ENCODE data around the gene C3orf22.

The C3orf22 gene

GRCh38 chr3:126527455-126528211 lies 31.1 kb downstream of the C3orf22 start:
- no peak for DNase-seq (ENCODE audit: low read depth, low spot score)

GRCh38 chr3:126527006-126527405 lies 31.7 kb downstream of the C3orf22 start:
- DNase-seq (ENCODE audit: low read depth, low spot score): no peak

- no peak for DNase-seq (ENCODE audit: low read depth, low spot score)
Measured at GRCh38 chr3:126526668-126527005, 32.1 kb downstream of the C3orf22 start.

DNA sequence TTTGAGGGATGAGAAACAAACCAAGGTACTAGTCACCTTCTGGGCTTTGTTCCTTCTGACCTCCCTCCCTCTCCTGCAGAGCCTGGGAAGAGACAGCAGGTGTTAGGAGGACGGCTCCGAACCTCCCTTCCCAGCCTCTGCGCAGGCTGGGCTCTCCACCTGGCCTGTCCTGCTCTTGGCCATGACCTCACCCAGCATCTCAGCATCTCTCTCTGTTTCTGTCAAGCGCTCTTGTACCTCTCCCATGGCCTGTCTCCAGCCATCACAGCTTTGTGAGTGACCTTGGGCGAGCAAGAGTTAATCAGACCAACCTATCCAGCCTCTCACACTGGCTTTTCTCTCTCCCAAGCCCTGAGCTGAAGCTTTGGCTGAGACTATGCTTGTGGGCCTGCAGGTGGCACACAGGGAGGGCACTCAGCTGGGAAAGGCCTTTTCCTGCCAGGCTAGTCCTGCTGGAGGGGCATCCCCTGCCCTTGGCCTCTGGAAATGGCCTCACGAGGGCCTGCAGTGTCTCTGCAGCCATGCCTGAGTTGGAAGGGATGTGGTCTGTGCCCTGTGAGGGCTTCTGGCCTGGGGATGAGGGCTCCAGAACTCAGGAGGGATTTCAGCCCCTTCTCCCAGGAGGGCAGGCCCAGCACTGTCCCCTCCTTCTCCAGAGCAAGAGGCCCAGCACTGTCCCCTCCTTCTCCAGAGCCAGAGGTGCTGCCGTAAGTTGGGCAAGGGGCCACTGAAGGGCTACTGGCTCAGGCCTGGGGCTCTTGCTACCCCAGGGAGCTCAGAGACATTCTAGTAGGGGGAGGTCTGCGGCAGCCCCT lies 32.7 kb downstream of the C3orf22 start:
- no peak for DNase-seq (ENCODE audit: low read depth, low spot score)

GRCh38 chr3:126525091-126525852 lies 33.5 kb downstream of the C3orf22 start:
- no peak for DNase-seq (ENCODE audit: low read depth, low spot score)

- no peak for DNase-seq (ENCODE audit: low read depth, low spot score)
Measured at GRCh38 chr3:126524429-126524988, 34.2 kb downstream of the C3orf22 start.

GRCh38 chr3:126523745-126524428 lies 34.8 kb downstream of the C3orf22 start, which contains the start of gene CHST13:
Gene CHST13 (plus strand): TSS chr3:126524155. CDS start chr3:126524333, 178 bp downstream.
- DNase-seq (ENCODE audit: low read depth, low spot score): no peak

- no peak for DNase-seq (ENCODE audit: low read depth, low spot score)
Measured at GRCh38 chr3:126522363-126522788, 36.4 kb downstream of the C3orf22 start.

GRCh38 chr3:126521122-126521891 lies 37.4 kb downstream of the C3orf22 start:
- no peak for DNase-seq (ENCODE audit: low read depth, low spot score)

DNA sequence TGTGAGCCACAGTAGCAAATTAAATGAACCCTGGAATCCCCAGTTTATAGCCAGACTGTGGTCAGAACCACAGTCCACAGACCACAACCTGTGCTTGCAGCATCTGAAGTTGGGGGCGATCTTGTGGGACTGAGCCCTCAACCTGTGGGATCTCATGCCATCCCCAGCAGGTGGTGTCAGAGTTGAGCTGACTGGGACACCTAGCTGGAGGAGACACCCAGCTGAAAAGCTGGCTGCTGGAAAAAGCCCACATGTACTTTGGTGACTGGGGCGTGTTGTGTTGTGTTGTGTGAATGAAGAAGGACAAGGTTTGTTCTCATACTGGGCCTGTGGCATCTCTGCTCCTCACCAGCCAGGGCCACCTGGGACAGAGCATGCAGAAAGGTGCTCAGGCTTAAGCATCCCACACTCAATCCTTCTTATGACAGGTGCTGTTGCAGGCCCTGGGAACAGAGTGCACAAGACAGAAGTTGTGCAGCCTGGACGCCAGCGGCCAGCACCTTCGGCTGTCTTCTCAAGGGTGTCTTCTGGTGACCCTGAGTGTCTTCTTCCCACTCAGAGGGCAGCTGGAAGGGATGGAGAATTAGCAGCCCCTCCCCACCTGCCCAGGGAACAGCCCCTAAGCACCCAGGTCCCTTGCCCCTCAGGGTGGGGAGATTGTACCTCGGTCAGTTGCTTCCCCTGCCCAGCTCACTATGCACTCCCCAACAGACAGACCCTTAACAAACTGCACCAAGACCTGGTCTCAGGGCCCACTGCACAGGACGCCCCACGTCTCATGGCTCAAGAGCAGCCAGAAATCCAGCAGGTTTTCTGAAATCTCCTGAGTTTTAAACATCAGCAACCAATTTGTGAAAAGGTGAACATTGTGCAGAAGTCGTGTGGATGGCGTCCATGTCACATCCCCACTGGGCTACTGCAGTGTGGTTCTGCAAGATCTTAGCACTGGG lies 39.0 kb downstream of the C3orf22 start:
- DNase-seq (ENCODE audit: low read depth, low spot score): no peak

DNA sequence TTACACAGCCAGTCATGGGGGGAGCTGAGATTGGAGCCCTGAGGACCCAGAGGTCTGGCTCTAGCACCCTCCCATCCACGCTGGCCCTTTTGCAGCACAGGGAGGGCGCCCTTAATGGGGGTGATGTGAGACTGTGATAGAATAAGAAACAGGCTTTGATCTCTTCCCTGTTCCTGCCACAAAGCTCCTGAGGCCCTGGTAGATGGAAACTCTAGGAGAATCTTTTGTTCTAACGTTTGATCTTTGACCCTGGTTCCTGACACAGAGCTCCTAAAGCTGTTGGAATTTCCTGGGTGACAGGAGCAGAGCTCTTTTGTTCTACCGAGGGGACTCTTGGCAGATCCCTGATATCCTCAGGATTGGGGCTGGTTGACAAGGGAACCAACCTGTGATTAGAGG lies 40.0 kb downstream of the C3orf22 start:
- DNase-seq (ENCODE audit: low read depth, low spot score): no peak

DNA sequence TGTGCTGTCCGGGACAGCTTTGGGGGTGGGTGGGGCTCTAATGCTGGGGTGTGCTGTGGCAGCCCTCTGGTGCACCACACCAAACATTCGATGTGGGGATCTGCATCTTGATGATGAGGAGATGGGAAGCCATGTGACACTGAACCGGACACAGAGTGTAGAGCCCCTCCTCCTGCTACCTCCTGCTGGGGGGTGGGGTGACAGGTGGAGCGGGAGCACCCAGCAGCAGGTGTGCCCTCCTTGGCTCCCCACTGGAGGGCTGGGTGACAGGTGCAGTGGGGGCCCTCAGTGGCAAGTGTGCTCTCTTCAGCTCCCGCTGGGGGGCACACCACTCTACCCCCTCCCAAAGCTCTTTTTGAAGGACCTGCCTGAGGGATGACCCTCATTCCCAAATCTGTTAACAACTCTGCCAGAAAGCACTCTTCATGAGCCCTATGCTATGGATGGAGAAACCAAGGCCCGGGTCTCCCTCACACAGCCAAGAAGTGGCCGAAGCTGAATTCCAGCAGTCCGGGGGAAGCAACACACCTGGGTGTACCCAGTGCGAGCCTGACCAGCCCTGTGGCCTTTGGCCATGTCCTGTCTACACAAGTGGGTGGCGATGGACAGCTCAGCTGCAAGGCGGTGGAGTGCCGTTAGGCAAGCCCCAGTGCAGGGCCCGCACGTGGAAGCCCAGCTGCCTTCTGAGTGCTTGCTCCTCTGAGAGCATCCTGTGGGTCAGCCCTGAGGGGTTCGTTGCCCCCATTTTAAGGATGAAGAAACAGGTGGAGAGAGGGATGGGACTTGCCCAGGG lies 40.5 kb downstream of the C3orf22 start:
- DNase-seq (ENCODE audit: low read depth, low spot score): no peak

DNA sequence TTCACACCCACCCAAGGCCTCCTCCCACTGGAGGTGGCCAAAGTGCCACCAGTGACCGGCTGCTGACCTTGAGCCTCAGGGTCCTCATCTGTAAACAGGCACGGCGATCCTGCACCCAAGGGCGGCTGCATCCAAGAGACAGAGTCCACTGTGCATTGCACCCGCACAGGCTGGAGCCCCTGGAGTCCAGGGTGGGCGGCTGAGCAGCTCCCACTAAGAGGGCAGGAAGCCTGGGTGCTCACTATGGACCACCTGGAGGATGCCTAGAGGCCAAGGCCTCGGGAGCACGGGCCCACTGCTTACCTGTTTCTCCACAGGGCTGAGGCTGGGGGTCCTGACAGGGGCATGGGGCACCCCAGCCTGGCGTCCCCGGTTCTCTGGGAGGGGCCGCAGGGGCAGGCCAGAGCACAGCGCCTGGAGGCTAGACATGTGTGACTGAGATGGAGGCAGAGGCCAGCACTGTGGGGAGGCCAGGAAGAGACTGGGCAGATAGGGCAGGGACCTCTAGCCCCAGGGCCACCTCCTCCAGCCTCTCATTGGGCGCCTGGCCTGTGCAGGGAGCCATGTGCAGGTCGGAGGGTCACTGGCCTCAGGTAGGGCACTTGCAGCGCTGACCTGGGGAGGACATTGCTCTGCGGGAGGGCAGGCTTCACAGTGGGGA lies 41.3 kb downstream of the C3orf22 start, which contains the start of gene UROC1:
Gene UROC1, minus strand, starts transcription at position 483 of the 661 bp plus-strand sequence. Its CDS starts 54 bp downstream, at position 429.
- no peak for DNase-seq (ENCODE audit: low read depth, low spot score)

DNA sequence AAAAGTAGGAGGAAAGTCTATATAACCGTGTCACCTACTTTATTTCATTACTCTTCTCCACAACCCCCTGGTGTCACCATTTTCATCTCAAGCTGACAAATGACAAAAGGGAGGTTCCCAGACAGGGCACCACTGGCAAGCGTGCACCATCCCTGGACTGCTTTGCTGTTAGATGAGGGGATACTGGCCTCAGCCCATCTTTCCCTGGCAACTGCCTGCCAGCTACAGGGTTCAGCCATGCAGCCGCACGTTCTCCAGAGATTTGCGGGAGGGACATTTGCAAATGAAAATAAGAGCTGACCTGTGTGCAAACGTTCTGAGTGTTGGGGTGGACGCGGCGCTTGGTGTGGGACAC lies 41.8 kb downstream of the C3orf22 start:
- no peak for DNase-seq (ENCODE audit: low read depth, low spot score)

DNA sequence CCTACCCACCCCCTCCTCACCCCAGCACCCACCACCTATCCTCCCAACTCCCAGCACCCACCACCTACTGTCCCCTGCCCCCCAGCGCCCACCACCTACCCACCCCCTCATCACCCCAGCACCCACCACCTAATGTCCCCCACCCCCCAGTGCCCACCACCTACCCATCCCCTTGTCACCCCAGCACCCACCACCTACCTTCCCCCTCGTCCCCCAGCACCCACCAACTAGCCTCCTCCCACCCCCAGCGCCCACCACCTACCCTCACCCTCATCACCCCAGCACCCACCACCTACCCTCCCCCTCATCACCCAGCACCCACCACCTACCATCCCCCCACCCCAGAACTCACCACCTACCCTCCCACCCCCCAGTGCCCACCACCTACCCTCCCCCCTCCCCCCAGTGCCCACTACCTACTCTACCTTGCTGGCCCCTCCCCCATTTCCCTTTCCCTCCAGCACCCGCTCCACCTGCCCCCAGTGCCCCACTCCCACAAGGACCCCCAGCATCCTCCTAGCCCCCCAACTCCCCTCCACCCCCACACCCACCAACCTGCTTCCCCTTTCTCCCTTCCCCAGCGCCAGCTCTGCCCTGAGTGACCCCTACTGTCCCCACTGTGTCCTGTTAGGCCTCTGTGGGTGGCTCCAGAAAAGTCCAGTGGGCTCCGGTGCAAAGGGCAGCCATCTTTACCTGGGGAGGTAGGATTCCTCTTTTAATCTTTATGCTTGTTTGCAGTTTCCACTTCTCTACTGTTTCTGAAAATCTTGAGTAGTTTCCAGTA lies 42.4 kb downstream of the C3orf22 start:
- no peak for DNase-seq (ENCODE audit: low read depth, low spot score)

DNA sequence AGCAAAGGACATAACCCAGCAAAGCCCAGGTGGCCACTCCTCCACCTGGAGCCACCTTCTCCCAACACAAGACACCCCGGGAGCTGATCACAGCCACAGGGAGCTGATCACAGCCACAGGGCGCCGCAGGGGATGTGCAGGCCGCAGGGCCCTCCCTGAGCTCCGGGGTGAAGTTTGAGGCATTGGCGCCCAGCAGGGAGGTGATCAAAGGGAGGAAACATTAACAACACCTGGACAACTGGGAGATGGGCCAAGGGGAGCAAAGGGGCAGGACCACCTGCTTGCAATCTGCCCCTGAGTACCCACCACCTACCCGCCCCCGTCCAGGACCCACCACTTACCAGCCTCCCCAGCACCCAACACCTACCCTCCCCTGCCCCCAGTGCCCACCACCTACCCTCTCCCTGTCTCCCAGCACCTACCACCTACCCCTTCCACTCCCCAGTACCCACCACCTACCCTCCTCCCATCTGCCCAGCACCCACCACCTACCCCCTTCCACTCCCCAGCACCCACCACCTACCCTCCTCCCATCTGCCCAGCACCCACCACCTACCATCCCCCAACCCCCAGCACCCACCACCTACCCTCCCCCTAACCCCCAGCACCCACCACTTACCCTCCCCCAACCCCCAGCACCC lies 43.5 kb downstream of the C3orf22 start:
- no peak for DNase-seq (ENCODE audit: low read depth, low spot score)

GRCh38 chr3:126514161-126514560 lies 44.6 kb downstream of the C3orf22 start:
- no peak for DNase-seq (ENCODE audit: low read depth, low spot score)

Measured in iPS DF 19.7 (cell line).